ENCODE data around the gene OR2T29.
"Not testable (repeated sequence)": the region's sequence is repeated elsewhere in the genome, so short reads cannot be mapped to it uniquely, and the experiment has no call there.

The OR2T29 gene

GRCh38 chr1:248507773-248508172 lies 54.8 kb downstream of the OR2T29 start, which contains the start of gene OR2G6:
Gene OR2G6 (plus strand): TSS chr1:248508073. CDS start chr1:248521647, 13,574 bp downstream.
- not testable (repeated sequence) for DNase-seq

All from T-helper 9 cell (primary cell).